Parathyroid adenoma (tissue), 2 donors: ENCODE results near the gene RAB29.

ENCODE experiments used
- H2AFZ ChIP-seq: fragments of 300-600 bp; sonication (generic); one replicate; pipeline ENCODE4 v1.7.0; 2017; ENCODE audit warnings: antibody characterized with exemption, mild to moderate bottlenecking
- H3K27ac ChIP-seq: fragments of 300-600 bp; sonication (generic); one replicate; pipeline ENCODE4 v1.7.0; 2017
- H3K27me3 ChIP-seq: fragments of 300-600 bp; sonication (generic); one replicate; pipeline ENCODE4 v1.7.0; 2017; ENCODE audit warnings: low read length; ENCODE audit not compliant: control insufficient read depth, insufficient read depth
- H3K36me3 ChIP-seq: fragments of 300-600 bp; sonication (generic); one replicate; pipeline ENCODE4 v1.7.0; 2017; ENCODE audit warnings: low read length; ENCODE audit not compliant: control insufficient read depth, insufficient read depth
- H3K4me1 ChIP-seq: fragments of 300-600 bp; sonication (generic); one replicate; pipeline ENCODE4 v1.7.0; 2017; ENCODE audit warnings: control low read depth
- H3K4me2 ChIP-seq: fragments of 300-600 bp; sonication (generic); one replicate; pipeline ENCODE4 v1.7.0; 2017; ENCODE audit warnings: low read length
- H3K4me3 ChIP-seq: fragments of 300-600 bp; sonication (generic); one replicate; pipeline ENCODE4 v1.7.0; 2017; ENCODE audit warnings: low read depth, low read length
- H3K79me2 ChIP-seq: fragments of 300-600 bp; sonication (generic); one replicate; pipeline ENCODE4 v1.7.0; 2017; ENCODE audit warnings: control low read depth
- H3K9ac ChIP-seq: fragments of 300-600 bp; sonication (generic); one replicate; pipeline ENCODE4 v1.7.0; 2017; ENCODE audit warnings: mild to moderate bottlenecking
- H3K9me3 ChIP-seq: fragments of 300-600 bp; sonication (generic); one replicate; pipeline ENCODE4 v1.7.0; 2017; ENCODE audit warnings: low read length; ENCODE audit not compliant: control insufficient read depth
- TF ChIP-seq, protein P1 (sequence below): fragments of 300-600 bp; sonication (generic); IDR thresholded peaks from one replicate; pipeline ENCODE4 v1.7.0; 2017; ENCODE audit warnings: antibody characterized with exemption, mild to moderate bottlenecking
- donor health status: primary hyperparathyroidism.

RAB29 gene

DNA sequence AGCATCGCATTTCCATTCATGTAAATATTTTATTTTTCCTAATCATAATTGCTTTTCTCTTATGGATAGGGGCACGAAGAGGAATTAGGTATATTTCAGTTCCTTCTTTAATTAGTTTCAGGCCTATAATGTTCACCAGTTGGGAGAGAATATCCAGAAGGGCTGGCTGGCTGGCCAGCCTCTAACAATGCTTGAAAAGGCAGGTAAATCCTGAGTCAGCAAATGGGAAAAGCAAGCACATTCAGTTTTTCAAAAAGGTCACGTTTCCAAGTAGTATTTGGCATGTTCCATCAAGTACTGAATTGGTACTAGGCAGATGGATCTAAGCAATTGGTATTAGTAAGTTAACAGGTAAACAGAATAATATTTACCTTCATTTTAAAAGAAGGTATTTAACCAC, 8.0 kb downstream of the RAB29 start:
- TF ChIP-seq, protein P1, sequence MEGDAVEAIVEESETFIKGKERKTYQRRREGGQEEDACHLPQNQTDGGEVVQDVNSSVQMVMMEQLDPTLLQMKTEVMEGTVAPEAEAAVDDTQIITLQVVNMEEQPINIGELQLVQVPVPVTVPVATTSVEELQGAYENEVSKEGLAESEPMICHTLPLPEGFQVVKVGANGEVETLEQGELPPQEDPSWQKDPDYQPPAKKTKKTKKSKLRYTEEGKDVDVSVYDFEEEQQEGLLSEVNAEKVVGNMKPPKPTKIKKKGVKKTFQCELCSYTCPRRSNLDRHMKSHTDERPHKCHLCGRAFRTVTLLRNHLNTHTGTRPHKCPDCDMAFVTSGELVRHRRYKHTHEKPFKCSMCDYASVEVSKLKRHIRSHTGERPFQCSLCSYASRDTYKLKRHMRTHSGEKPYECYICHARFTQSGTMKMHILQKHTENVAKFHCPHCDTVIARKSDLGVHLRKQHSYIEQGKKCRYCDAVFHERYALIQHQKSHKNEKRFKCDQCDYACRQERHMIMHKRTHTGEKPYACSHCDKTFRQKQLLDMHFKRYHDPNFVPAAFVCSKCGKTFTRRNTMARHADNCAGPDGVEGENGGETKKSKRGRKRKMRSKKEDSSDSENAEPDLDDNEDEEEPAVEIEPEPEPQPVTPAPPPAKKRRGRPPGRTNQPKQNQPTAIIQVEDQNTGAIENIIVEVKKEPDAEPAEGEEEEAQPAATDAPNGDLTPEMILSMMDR, result no peak
- H3K36me3 ChIP-seq, result no peaks in the 10 kb centered on the region
- H3K27ac ChIP-seq, result no peak overlapping the region
- H2AFZ ChIP-seq, result no peak overlapping the region
- H3K4me1 ChIP-seq, result no peaks in the 10 kb centered on the region
- peak overlapping the region; percentile 3 for H3K4me2 ChIP-seq
- no peaks in the 10 kb centered on the region for H3K9me3 ChIP-seq
- H3K9ac ChIP-seq, result no peak overlapping the region
- no peak overlapping the region for H3K4me3 ChIP-seq
- no peaks in the 10 kb centered on the region for H3K79me2 ChIP-seq
- H3K27me3 ChIP-seq, result no peaks in the 10 kb centered on the region

DNA sequence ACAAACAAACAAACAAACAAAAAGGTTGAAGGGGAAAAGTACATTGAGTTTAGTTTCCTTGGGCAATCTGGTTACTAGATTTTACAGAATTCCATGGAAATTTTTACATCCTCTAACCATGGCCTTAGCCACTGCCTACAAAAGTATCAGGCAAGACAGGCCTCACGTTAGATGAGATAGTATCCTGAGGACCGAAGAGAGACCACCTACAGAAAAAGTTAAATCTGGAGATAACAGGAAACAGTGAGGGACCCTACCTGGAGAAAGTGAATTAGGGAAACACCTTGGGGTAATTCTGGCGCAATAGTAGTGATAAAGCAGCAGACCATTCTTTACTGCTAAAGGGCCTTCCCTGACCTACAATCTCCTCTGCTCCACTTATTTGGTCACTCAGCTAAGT, 8.7 kb downstream of the RAB29 start:
- Histone ChIP-seq H3K4me2 (no peak overlapping the region), H3K4me1 (no peaks in the 10 kb centered on the region), H3K27me3 (no peaks in the 10 kb centered on the region), H3K27ac (no peak overlapping the region), H3K36me3 (no peaks in the 10 kb centered on the region), H3K9ac (no peak overlapping the region), H3K4me3 (no peak overlapping the region), H2AFZ (no peak overlapping the region), H3K79me2 (no peaks in the 10 kb centered on the region), H3K9me3 (no peaks in the 10 kb centered on the region)
- TF ChIP-seq, protein P1, result no peak

DNA sequence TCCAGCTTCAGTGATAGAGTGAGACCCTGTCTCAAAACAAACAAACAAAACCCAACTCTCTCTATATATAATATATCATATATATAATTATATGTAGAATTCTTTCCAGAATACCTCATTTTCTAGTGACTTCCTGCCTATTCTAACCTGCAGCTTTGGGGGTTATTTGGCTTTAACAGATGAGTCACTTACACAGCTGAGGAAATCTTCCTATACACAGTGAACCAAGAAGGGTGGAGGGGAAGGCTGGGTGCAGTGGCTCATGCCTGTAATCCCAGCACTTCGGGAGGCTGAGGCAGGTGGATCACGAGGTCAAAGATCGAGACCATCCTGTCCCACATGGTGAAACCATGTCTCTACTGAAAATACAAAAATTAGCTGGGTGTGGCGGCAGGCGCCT, 9.2 kb downstream of the RAB29 start:
- Histone ChIP-seq H3K4me2 (no peak overlapping the region), H3K9me3 (no peaks in the 10 kb centered on the region), H3K4me1 (no peaks in the 10 kb centered on the region), H3K27me3 (no peaks in the 10 kb centered on the region), H3K79me2 (no peaks in the 10 kb centered on the region), H3K4me3 (no peak overlapping the region), H3K36me3 (no peaks in the 10 kb centered on the region), H3K27ac (no peak overlapping the region), H3K9ac (no peak overlapping the region), H2AFZ (no peak overlapping the region)
- TF ChIP-seq, protein P1, result no peak

DNA sequence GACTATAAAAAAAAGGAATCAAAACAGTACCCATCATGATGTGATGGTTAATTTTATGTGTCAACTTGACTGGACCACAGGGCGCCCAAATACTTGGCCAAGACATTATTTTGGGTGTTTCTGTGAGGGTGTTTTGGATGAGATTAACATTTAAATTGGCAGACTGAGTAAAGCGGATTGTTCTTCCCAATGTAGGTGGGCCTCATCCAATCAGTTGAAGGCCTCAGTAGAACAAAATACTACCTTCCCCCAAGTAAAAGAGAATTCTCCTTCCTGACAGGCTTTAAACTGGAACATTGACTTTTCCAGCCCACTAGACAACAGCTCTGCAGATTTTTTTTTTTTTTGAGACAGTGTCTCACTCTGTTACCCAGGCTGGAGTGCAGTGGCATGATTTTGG, 10.7 kb downstream of the RAB29 start:
- no peaks in the 10 kb centered on the region for H3K27me3 ChIP-seq
- H3K4me3 ChIP-seq, result no peak overlapping the region
- no peak overlapping the region for H2AFZ ChIP-seq
- no peaks in the 10 kb centered on the region for H3K36me3 ChIP-seq
- no peaks in the 10 kb centered on the region for H3K4me1 ChIP-seq
- no peak overlapping the region for H3K4me2 ChIP-seq
- no peak overlapping the region for H3K27ac ChIP-seq
- H3K79me2 ChIP-seq, result no peaks in the 10 kb centered on the region
- no peak overlapping the region for H3K9ac ChIP-seq
- H3K9me3 ChIP-seq, result no peaks in the 10 kb centered on the region
- TF ChIP-seq, protein P1, result no peak

DNA sequence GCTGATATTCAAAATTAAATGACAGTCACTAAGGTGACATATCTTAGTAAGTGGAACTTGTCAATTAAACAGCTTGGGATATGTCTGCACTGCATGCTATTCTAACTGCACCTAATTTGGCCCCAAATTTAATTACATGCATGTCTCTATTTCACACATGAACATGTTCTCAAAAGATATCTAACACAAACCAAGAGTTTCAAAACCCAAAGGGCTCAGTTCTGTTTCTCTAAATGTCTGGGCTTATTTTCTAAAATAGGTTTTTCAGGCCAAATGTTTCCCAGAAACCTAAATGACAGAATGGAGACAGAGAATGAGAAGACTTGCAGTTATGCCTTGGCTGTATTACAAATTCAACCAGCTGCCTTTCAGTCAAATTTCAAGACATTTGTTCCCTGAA, 11.3 kb downstream of the RAB29 start:
- no peak overlapping the region for H2AFZ ChIP-seq
- H3K9ac ChIP-seq, result no peak overlapping the region
- H3K79me2 ChIP-seq, result no peaks in the 10 kb centered on the region
- H3K36me3 ChIP-seq, result no peaks in the 10 kb centered on the region
- H3K27ac ChIP-seq, result no peak overlapping the region
- H3K4me3 ChIP-seq, result no peak overlapping the region
- no peaks in the 10 kb centered on the region for H3K4me1 ChIP-seq
- H3K9me3 ChIP-seq, result no peaks in the 10 kb centered on the region
- TF ChIP-seq, protein P1, result no peak
- H3K27me3 ChIP-seq, result no peaks in the 10 kb centered on the region
- H3K4me2 ChIP-seq, result no peak overlapping the region
